HT1080 (cell line): ENCODE results near the gene CECR2. TPM values are rescaled to one million over a fixed set of nuclear protein-coding genes. Genes with fewer than 3 reads are reported as not detected.
"Not testable (repeated sequence)": the region's sequence is repeated elsewhere in the genome, so short reads cannot be mapped to it uniquely, and the experiment has no call there.

ENCODE experiments used
- DNase-seq: peaks from one replicate; pipeline ENCODE4 v3.0.0-alpha.2; 2015; ENCODE audit warnings: low read depth
- total RNA-seq: library from RNA; depleted of rRNA; stranded (reverse); fragments of >200 nt; shearing (Covaris generic); gene quantifications from 2 replicates; pipeline ENCODE4 v1.2.3, GENCODE V29; 2014

CECR2 gene
- total RNA-seq, 1 experiment from 2014 or later = 0.02 TPM

- DNase-seq = no peak
These were observed 32.5 kb downstream of the CECR2 start for GRCh38 chr22:17401728-17402127.

- no peak for DNase-seq
These were observed 33.0 kb downstream of the CECR2 start for GRCh38 chr22:17402293-17402692.

- DNase-seq = no peak
These were observed 34.6 kb downstream of the CECR2 start for GRCh38 chr22:17403906-17404305.

- DNase-seq = no peak
These were observed 38.4 kb downstream of the CECR2 start for GRCh38 chr22:17407643-17408042.

- no peak for DNase-seq
These were observed 41.3 kb downstream of the CECR2 start for GRCh38 chr22:17410576-17410975.

- no peak for DNase-seq
These were observed 42.0 kb downstream of the CECR2 start for GRCh38 chr22:17411213-17411612.

- DNase-seq = no peak
These were observed 43.0 kb downstream of the CECR2 start for GRCh38 chr22:17412232-17412631.

GRCh38 chr22:17418890-17419324 is 49.6 kb downstream of the CECR2 start:
- DNase-seq = no peak

- no peak for DNase-seq
These were observed 50.1 kb downstream of the CECR2 start for GRCh38 chr22:17419348-17419747.

- DNase-seq = no peak
These were observed 53.6 kb downstream of the CECR2 start for GRCh38 chr22:17422736-17423343.

- DNase-seq = no peak
These were observed 54.4 kb downstream of the CECR2 start for GRCh38 chr22:17423616-17424015.

- DNase-seq = not testable (repeated sequence)
These were observed 58.3 kb downstream of the CECR2 start for GRCh38 chr22:17427528-17427927.

- DNase-seq = no peak
These were observed 60.3 kb downstream of the CECR2 start for GRCh38 chr22:17429516-17429915.

- DNase-seq = no peak
These were observed 61.2 kb downstream of the CECR2 start for GRCh38 chr22:17430412-17430811.

- DNase-seq = no peak
These were observed 61.9 kb downstream of the CECR2 start for GRCh38 chr22:17431179-17431578.

- DNase-seq = no peak
These were observed 65.6 kb downstream of the CECR2 start for GRCh38 chr22:17434856-17435255.

- no peak for DNase-seq
These were observed 66.1 kb downstream of the CECR2 start for GRCh38 chr22:17435375-17435774.

GRCh38 chr22:17436382-17436980 is 67.2 kb downstream of the CECR2 start:
- no peak for DNase-seq

GRCh38 chr22:17436981-17437412 is 67.7 kb downstream of the CECR2 start:
- no peak for DNase-seq

- DNase-seq = no peak
These were observed 68.8 kb downstream of the CECR2 start for GRCh38 chr22:17438026-17438425.

GRCh38 chr22:17441326-17441725 is 72.1 kb downstream of the CECR2 start:
- no peak for DNase-seq

GRCh38 chr22:17443405-17444203 is 74.3 kb downstream of the CECR2 start:
- no peak for DNase-seq

- DNase-seq = no peak
These were observed 74.9 kb downstream of the CECR2 start for GRCh38 chr22:17444204-17444504.
